Thyroid gland (tissue), 4 donors: Measurements from ENCODE around the gene OBSCN. TPM values are rescaled to one million over a fixed set of nuclear protein-coding genes. Genes with fewer than 3 reads are reported as not detected.

Experiments used
- DNase-seq, 2 donors: peaks; one replicate each; pipeline ENCODE4 v3.0.0-alpha.2; 2019
- H3K27ac ChIP-seq, 3 donors: fragments of 200-600 bp; sonication (generic); 1 replicate in 2 of 3; 2 replicates in 1 of 3; pipeline ENCODE4 v1.5.1; 2016 to 2019; ENCODE audit warnings: mild to moderate bottlenecking in 1 of 3, moderate library complexity in 1 of 3
- H3K27me3 ChIP-seq: fragments of 200-600 bp; sonication (generic); one replicate; pipeline ENCODE4 v1.5.1; 2019
- H3K36me3 ChIP-seq, 2 donors: fragments of 200-600 bp; sonication (generic); one replicate each; pipeline ENCODE4 v1.5.1; 2016 to 2019
- H3K4me1 ChIP-seq, 2 donors: fragments of 200-600 bp; sonication (generic); one replicate each; pipeline ENCODE4 v1.5.1; 2017 to 2019
- H3K4me3 ChIP-seq, 3 donors: fragments of 200-600 bp; sonication (generic); replicated peaks in 1 of 3; 1 replicate in 2 of 3; 2 replicates in 1 of 3; pipeline ENCODE4 v1.5.1; 2016; ENCODE audit warnings: mild to moderate bottlenecking in 1 of 3
- H3K9me3 ChIP-seq: fragments of 200-600 bp; sonication (generic); one replicate; pipeline ENCODE4 v1.5.1; 2017
- CTCF ChIP-seq, 6 experiments: fragments of 200-600 bp in 3 of 6; fragments of 450-650 bp in 3 of 6; sonication (generic) in 3 of 6; IDR thresholded peaks; one replicate each; pipeline ENCODE4 v1.5.1; 2016 to 2019; ENCODE audit warnings: antibody characterized with exemption in 6 of 6, mild to moderate bottlenecking in 2 of 6, inconsistent platforms in 1 of 6, moderate library complexity in 1 of 6
- POLR2A ChIP-seq, 2 donors: fragments of 450-650 bp; IDR thresholded peaks; one replicate each; pipeline ENCODE4 v1.6.1; 2017; ENCODE audit warnings: antibody characterized with exemption in 2 of 2, mild to moderate bottlenecking in 2 of 2, moderate library complexity in 1 of 2
- WGBS, 2 donors: methylation state at CpG; one replicate each; pipeline ENCODE4 v1.1.5; 2017; 5-methylcytosine and 5-hydroxymethylcytosine counted together
- intact Hi-C: fragments of 100-400 bp; cut with DNase I; formaldehyde crosslinking; loops from one replicate; pipeline ENCODE4 v1.15.1; 2023
- microRNA-seq: library from miRNA; unstranded; fragments of <30 nt; microRNA quantifications from one replicate; pipeline ENCODE4, GENCODE V29; 2016
- total RNA-seq, 4 donors: library from RNA; depleted of rRNA; stranded (reverse); fragments of >200 nt; gene quantifications; one replicate each; pipeline ENCODE4 v1.2.3, GENCODE V29; 2016

Gene OBSCN
- total RNA-seq, 4 donors from 2014 or later: 24.0 to 35.1 (median 31.5) TPM

GRCh38 chr1:228428412-228428811 is 220.6 kb downstream of the OBSCN start:
- intact Hi-C loops: no loop called here
- H3K36me3 ChIP-seq: no peaks in the 10 kb centered on the region
- no peaks in the 10 kb centered on the region for H3K4me1 ChIP-seq
- no peak for TF ChIP-seq CTCF (IDR thresholded peaks at IDR 0.05)
- TF ChIP-seq POLR2A (IDR thresholded peaks at IDR 0.05): no peak
- no peak for DNase-seq
- H3K27ac ChIP-seq: no peak overlapping the region
- H3K9me3 ChIP-seq: no peaks in the 10 kb centered on the region
- no peaks in the 10 kb centered on the region for H3K27me3 ChIP-seq
- 65 to 69% methylated on average over 4 of the region's 4 CpGs for WGBS, 2 donors
- no peak overlapping the region for H3K4me3 ChIP-seq

Small RNA genes lying within 50 kb of the gene (microRNA-seq; reads per million reads assigned to microRNA genes)
- gene MIR6742: not detected

Other genes starting within 250 kb of the OBSCN start
- not detected for gene WNT3A, start 201.0 kb upstream of the OBSCN start, total RNA-seq
- 100 to 1,000 TPM; 378 to 457 (median 410) TPM for gene ARF1, start 125.3 kb upstream of the OBSCN start, total RNA-seq
- 10 to 100 TPM in 3 of 4 donors, 1 to 10 TPM in 1; 8.3 to 26.5 (median 13.6) TPM for gene C1orf35, start 104.7 kb upstream of the OBSCN start, total RNA-seq
- 100 to 1,000 TPM in 1 of 4 donors, 10 to 100 TPM in 3; 23.5 to 125 (median 87.5) TPM for gene MRPL55, start 98.7 kb upstream of the OBSCN start, total RNA-seq
- 100 to 1,000 TPM; 157 to 385 (median 283) TPM for gene GUK1, start 67.8 kb upstream of the OBSCN start, total RNA-seq
- 10 to 100 TPM in 1 of 4 donors, 1 to 10 TPM in 3; 2.1 to 14.0 (median 3.8) TPM for gene GJC2, start 58.1 kb upstream of the OBSCN start, total RNA-seq
- gene IBA57, start 42.2 kb upstream of the OBSCN start, total RNA-seq: 10 to 100 TPM in 2 of 4 donors, 1 to 10 TPM in 2; 4.0 to 15.0 (median 11.7) TPM
- gene TRIM11, start 198.8 kb downstream of the OBSCN start, total RNA-seq: 10 to 100 TPM; 19.3 to 35.9 (median 24.7) TPM
- 1 to 10 TPM in 3 of 4 donors, not detected in 1; 1.3 to 2.8 (median 2.8) TPM for gene TRIM17, start 208.8 kb downstream of the OBSCN start, total RNA-seq